Nephron progenitor cell (in vitro differentiated cells): ENCODE results near the gene TMEM139.

Experiments used
- DNase-seq: peaks from one replicate; pipeline ENCODE4 v3.0.0; 2021
- H3K27ac Mint-ChIP-seq: 2 replicates; pipeline ENCODE4 v1.8.0; 2021; ENCODE audit warnings: mild to moderate bottlenecking, moderate library complexity, mixed read lengths
- H3K27me3 Mint-ChIP-seq: 2 replicates; pipeline ENCODE4 v1.8.0; 2021; ENCODE audit warnings: mild to moderate bottlenecking, low read depth, mixed read lengths; ENCODE audit not compliant: poor library complexity
- H3K36me3 Mint-ChIP-seq: 2 replicates; pipeline ENCODE4 v1.8.0; 2021; ENCODE audit warnings: low read depth, mixed read lengths
- H3K4me1 Mint-ChIP-seq: 2 replicates; pipeline ENCODE4 v1.8.0; 2021; ENCODE audit warnings: mixed read lengths
- H3K4me3 Mint-ChIP-seq: 2 replicates; pipeline ENCODE4 v1.8.0; 2021; ENCODE audit warnings: mild to moderate bottlenecking, moderate library complexity, mixed read lengths
- H3K9me3 Mint-ChIP-seq: 2 replicates; pipeline ENCODE4 v1.8.0; 2021; ENCODE audit warnings: mild to moderate bottlenecking, moderate library complexity, mixed read lengths
- CTCF ChIP-seq: fragments of 200-600 bp; sonication (generic); IDR thresholded peaks from 2 replicates; pipeline ENCODE4 v1.5.0; 2021; ENCODE audit warnings: antibody characterized with exemption

The TMEM139 gene

GRCh38 chr7:143272871-143273270 is 11.9 kb upstream of the TMEM139 start:
- H3K9me3 Mint-ChIP-seq = no peaks in the 10 kb centered on the region
- H3K4me3 Mint-ChIP-seq = no peak overlapping the region
- no peak for DNase-seq
- H3K27me3 Mint-ChIP-seq = peaks cover 3% of the 10 kb centered on the region
- peaks cover 12% of the 10 kb centered on the region for H3K36me3 Mint-ChIP-seq
- H3K4me1 Mint-ChIP-seq = no peaks in the 10 kb centered on the region
- H3K27ac Mint-ChIP-seq = no peak overlapping the region
- TF ChIP-seq CTCF = no peak

GRCh38 chr7:143279186-143280098 is 5.3 kb upstream of the TMEM139 start:
- Mint-ChIP-seq H3K4me1 (peaks cover 10% of the 10 kb centered on the region), H3K27ac (no peak overlapping the region), H3K36me3 (no peaks in the 10 kb centered on the region), H3K4me3 (no peak overlapping the region), H3K27me3 (peaks cover 13% of the 10 kb centered on the region), H3K9me3 (no peaks in the 10 kb centered on the region)
- no peak for TF ChIP-seq CTCF
- DNase-seq = no peak

GRCh38 chr7:143280160-143280559 is 4.6 kb upstream of the TMEM139 start:
- Mint-ChIP-seq H3K27me3 (peaks cover 13% of the 10 kb centered on the region), H3K9me3 (no peaks in the 10 kb centered on the region), H3K27ac (no peak overlapping the region), H3K36me3 (no peaks in the 10 kb centered on the region), H3K4me1 (peaks cover 17% of the 10 kb centered on the region), H3K4me3 (no peak overlapping the region)
- no peak for TF ChIP-seq CTCF
- no peak for DNase-seq

- Mint-ChIP-seq H3K9me3 (no peaks in the 10 kb centered on the region), H3K4me1 (peaks cover 21% of the 10 kb centered on the region), H3K36me3 (no peaks in the 10 kb centered on the region), H3K27ac (no peak overlapping the region), H3K27me3 (peaks cover 17% of the 10 kb centered on the region), H3K4me3 (no peak overlapping the region)
- TF ChIP-seq CTCF = no peak
- DNase-seq = no peak
These were observed 4.2 kb upstream of the TMEM139 start for GRCh38 chr7:143280566-143280965.

- H3K9me3 Mint-ChIP-seq = peaks cover 1% of the 10 kb centered on the region
- H3K4me3 Mint-ChIP-seq = no peak overlapping the region
- no peak for DNase-seq
- peaks cover under 1% of the 10 kb centered on the region for H3K36me3 Mint-ChIP-seq
- H3K4me1 Mint-ChIP-seq = peaks cover 24% of the 10 kb centered on the region
- no peak overlapping the region for H3K27ac Mint-ChIP-seq
- H3K27me3 Mint-ChIP-seq = peaks cover 19% of the 10 kb centered on the region
- no peak for TF ChIP-seq CTCF
These were observed 3.2 kb upstream of the TMEM139 start for GRCh38 chr7:143281529-143281928.

- Mint-ChIP-seq H3K36me3 (peaks cover 6% of the 10 kb centered on the region), H3K9me3 (peaks cover 7% of the 10 kb centered on the region), H3K4me3 (no peak overlapping the region), H3K4me1 (peaks cover 24% of the 10 kb centered on the region), H3K27me3 (peaks cover 21% of the 10 kb centered on the region), H3K27ac (no peak overlapping the region)
- TF ChIP-seq CTCF = no peak
- DNase-seq = no peak
These were observed 2.6 kb upstream of the TMEM139 start for GRCh38 chr7:143282124-143282523.
